K562 (cell line): Measurements from ENCODE around the gene ZNF672. TPM values are rescaled to one million over a fixed set of nuclear protein-coding genes. Genes with fewer than 3 reads are reported as not detected.

Experiments
- ATF7 ChIP-seq: fragments of 450-650 bp; IDR thresholded peaks from 2 replicates; pipeline ENCODE4 v1.7.1; 2014; ENCODE audit warnings: mild to moderate bottlenecking, moderate library complexity
- CBX1 ChIP-seq: sonication (generic); IDR thresholded peaks from 2 replicates; pipeline ENCODE4 v1.6.1; 2016; ENCODE audit warnings: antibody characterized with exemption, low read depth, mild to moderate bottlenecking
- ELK1 ChIP-seq: sonication (generic); formaldehyde crosslinking; IDR thresholded peaks from 2 replicates; pipeline ENCODE4 v1.8.1; 2022; ENCODE audit warnings: missing genetic modification reagents
- FIP1L1 ChIP-seq: fragments of 200-400 bp; formaldehyde crosslinking; IDR thresholded peaks from 2 replicates; pipeline ENCODE4 v1.6.1; 2018; ENCODE audit warnings: mild to moderate bottlenecking, low read depth, low read length; ENCODE audit not compliant: poor library complexity, severe bottlenecking
- MCM2 ChIP-seq: fragments of 450-650 bp; IDR thresholded peaks from 2 replicates; pipeline ENCODE4 v1.6.1; 2017; ENCODE audit warnings: low read depth, mild to moderate bottlenecking
- NRF1 ChIP-seq, 2 experiments: fragments of 450-650 bp; IDR thresholded peaks in 1 of 2; conservative IDR thresholded peaks in 1 of 2; 2 replicates each; pipeline ENCODE4 v1.6.1; 2014; ENCODE audit warnings: mild to moderate bottlenecking in 2 of 2
- POLR2A ChIP-seq: fragments of 450-650 bp; conservative IDR thresholded peaks from 2 replicates; pipeline ENCODE4 v1.6.1; 2016
- ZBTB33 ChIP-seq: sonication (generic); formaldehyde crosslinking; IDR thresholded peaks from 2 replicates; pipeline ENCODE4 v1.8.1; 2023; ENCODE audit warnings: mild to moderate bottlenecking, missing genetic modification reagents
- ZFX ChIP-seq: sonication (generic); formaldehyde crosslinking; IDR thresholded peaks from 2 replicates; pipeline ENCODE4 v1.8.0; 2022; ENCODE audit warnings: mild to moderate bottlenecking, missing genetic modification reagents, moderate library complexity
- polyA plus RNA-seq, 8 experiments: library from polyadenylated mRNA; depleted of rRNA in 4 of 8; stranded (reverse) in 5 of 8; unstranded in 3 of 8; fragments of >200 nt; fragmentation: Nextera tagmentation in 2 of 8; fragmentation: Illumina TruSeq in 1 of 8; extraction: Ambion mirVana in 2 of 8; extraction: Trizol in 1 of 8; gene quantifications; 2 replicates each; pipeline versions ENCODE4 v1.2.1 to v1.2.3, GENCODE V29; 2011 to 2014; ENCODE audit warnings: inconsistent platforms in 1 of 8, missing spikeins in 1 of 8
- total RNA-seq, 7 experiments: library from RNA; depleted of rRNA in 6 of 7; stranded (reverse); fragments of >200 nt in 6 of 7; fragmentation: Illumina TruSeq in 2 of 7; extraction: Trizol in 2 of 7; gene quantifications; 2 replicates each; pipeline versions ENCODE4 v1.2.1 to v1.2.3, GENCODE V29; 2011 to 2021; ENCODE audit warnings: low replicate concordance in 1 of 7
- TF ChIP-seq, protein P1 (sequence below): fragments of 450-650 bp; IDR thresholded peaks from 2 replicates; pipeline ENCODE4 v1.6.1; 2016; ENCODE audit warnings: mild to moderate bottlenecking, moderate library complexity
- TF ChIP-seq, protein P2 (sequence below): sonication (generic); formaldehyde crosslinking; IDR thresholded peaks from 2 replicates; pipeline ENCODE4 v1.8.0; 2023; ENCODE audit warnings: mild to moderate bottlenecking, missing genetic modification reagents

ZNF672 gene
- total and polyA plus RNA-seq, 9 of the 15 experiments (the other 6 are each of a cell fraction or from before 2014, with no cell fraction given) = 1.9 to 57.9 (median 24.1) TPM

DNA sequence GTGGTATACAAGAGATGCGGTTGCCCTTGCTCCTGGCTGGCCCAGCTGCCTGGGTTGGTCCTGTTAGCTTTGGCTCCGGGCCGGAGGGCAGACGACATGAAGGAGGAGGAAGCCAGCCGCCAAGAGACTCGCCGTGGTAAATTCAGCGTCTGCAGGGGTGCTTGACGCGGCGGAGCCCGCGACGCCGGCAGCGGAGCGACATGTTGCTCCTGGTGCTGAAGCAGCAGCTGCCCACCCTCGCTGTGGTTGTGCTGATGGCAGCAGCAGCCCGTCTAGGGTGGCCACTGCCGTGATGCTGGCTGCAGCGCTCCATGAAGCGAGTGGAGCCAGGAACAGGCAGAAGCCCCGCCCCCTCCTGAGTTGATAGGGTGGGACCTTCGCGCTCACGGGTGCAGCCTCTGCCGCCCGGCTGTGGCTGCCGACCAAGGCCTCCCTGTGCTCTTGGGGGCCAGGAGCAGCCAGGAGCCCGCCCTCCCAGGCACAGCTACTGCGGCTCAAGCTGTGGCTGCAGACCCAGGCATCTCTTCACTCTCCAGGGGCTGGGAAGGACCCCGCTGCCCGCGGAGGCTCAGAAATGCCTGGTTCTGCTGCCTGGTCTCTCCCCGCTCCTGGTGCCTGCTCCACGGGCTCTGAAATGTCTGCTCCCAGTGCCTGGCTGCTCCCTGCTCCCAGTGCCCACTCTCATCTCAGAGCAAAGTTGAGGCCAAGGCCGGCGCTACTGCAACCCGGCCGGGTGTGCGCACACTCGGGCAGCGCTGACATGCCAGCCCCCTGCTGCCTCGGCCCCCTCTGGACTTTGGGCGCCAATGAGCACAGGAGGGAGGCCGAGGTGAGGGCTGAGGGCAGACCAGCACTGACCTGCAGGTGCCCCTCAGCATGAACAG is 25.2 kb downstream of the ZNF672 start (continued):
- TF ChIP-seq, protein P1, sequence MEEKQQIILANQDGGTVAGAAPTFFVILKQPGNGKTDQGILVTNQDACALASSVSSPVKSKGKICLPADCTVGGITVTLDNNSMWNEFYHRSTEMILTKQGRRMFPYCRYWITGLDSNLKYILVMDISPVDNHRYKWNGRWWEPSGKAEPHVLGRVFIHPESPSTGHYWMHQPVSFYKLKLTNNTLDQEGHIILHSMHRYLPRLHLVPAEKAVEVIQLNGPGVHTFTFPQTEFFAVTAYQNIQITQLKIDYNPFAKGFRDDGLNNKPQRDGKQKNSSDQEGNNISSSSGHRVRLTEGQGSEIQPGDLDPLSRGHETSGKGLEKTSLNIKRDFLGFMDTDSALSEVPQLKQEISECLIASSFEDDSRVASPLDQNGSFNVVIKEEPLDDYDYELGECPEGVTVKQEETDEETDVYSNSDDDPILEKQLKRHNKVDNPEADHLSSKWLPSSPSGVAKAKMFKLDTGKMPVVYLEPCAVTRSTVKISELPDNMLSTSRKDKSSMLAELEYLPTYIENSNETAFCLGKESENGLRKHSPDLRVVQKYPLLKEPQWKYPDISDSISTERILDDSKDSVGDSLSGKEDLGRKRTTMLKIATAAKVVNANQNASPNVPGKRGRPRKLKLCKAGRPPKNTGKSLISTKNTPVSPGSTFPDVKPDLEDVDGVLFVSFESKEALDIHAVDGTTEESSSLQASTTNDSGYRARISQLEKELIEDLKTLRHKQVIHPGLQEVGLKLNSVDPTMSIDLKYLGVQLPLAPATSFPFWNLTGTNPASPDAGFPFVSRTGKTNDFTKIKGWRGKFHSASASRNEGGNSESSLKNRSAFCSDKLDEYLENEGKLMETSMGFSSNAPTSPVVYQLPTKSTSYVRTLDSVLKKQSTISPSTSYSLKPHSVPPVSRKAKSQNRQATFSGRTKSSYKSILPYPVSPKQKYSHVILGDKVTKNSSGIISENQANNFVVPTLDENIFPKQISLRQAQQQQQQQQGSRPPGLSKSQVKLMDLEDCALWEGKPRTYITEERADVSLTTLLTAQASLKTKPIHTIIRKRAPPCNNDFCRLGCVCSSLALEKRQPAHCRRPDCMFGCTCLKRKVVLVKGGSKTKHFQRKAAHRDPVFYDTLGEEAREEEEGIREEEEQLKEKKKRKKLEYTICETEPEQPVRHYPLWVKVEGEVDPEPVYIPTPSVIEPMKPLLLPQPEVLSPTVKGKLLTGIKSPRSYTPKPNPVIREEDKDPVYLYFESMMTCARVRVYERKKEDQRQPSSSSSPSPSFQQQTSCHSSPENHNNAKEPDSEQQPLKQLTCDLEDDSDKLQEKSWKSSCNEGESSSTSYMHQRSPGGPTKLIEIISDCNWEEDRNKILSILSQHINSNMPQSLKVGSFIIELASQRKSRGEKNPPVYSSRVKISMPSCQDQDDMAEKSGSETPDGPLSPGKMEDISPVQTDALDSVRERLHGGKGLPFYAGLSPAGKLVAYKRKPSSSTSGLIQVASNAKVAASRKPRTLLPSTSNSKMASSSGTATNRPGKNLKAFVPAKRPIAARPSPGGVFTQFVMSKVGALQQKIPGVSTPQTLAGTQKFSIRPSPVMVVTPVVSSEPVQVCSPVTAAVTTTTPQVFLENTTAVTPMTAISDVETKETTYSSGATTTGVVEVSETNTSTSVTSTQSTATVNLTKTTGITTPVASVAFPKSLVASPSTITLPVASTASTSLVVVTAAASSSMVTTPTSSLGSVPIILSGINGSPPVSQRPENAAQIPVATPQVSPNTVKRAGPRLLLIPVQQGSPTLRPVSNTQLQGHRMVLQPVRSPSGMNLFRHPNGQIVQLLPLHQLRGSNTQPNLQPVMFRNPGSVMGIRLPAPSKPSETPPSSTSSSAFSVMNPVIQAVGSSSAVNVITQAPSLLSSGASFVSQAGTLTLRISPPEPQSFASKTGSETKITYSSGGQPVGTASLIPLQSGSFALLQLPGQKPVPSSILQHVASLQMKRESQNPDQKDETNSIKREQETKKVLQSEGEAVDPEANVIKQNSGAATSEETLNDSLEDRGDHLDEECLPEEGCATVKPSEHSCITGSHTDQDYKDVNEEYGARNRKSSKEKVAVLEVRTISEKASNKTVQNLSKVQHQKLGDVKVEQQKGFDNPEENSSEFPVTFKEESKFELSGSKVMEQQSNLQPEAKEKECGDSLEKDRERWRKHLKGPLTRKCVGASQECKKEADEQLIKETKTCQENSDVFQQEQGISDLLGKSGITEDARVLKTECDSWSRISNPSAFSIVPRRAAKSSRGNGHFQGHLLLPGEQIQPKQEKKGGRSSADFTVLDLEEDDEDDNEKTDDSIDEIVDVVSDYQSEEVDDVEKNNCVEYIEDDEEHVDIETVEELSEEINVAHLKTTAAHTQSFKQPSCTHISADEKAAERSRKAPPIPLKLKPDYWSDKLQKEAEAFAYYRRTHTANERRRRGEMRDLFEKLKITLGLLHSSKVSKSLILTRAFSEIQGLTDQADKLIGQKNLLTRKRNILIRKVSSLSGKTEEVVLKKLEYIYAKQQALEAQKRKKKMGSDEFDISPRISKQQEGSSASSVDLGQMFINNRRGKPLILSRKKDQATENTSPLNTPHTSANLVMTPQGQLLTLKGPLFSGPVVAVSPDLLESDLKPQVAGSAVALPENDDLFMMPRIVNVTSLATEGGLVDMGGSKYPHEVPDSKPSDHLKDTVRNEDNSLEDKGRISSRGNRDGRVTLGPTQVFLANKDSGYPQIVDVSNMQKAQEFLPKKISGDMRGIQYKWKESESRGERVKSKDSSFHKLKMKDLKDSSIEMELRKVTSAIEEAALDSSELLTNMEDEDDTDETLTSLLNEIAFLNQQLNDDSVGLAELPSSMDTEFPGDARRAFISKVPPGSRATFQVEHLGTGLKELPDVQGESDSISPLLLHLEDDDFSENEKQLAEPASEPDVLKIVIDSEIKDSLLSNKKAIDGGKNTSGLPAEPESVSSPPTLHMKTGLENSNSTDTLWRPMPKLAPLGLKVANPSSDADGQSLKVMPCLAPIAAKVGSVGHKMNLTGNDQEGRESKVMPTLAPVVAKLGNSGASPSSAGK = 0 out of 2 replicates have a peak, but pooled peaks have one; percentile 19
- peak; percentile 33; the same call in 1 of the 2 replicates for TF ChIP-seq ATF7
- peak; percentile 60 for TF ChIP-seq FIP1L1
- TF ChIP-seq, protein P2, sequence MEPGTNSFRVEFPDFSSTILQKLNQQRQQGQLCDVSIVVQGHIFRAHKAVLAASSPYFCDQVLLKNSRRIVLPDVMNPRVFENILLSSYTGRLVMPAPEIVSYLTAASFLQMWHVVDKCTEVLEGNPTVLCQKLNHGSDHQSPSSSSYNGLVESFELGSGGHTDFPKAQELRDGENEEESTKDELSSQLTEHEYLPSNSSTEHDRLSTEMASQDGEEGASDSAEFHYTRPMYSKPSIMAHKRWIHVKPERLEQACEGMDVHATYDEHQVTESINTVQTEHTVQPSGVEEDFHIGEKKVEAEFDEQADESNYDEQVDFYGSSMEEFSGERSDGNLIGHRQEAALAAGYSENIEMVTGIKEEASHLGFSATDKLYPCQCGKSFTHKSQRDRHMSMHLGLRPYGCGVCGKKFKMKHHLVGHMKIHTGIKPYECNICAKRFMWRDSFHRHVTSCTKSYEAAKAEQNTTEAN (CRISPR knock-in tag) = no peak
- no peak for TF ChIP-seq ELK1
- no peak for TF ChIP-seq MCM2
- peak; percentile 87 for TF ChIP-seq ZBTB33
- TF ChIP-seq ZFX (CRISPR knock-in tag) = peak; percentile 57
- TF ChIP-seq CBX1 = no peak
- TF ChIP-seq NRF1 (conservative IDR thresholded peaks at IDR 0.05 in 1 of 2, IDR thresholded peaks at IDR 0.05 in 1 of 2) = peak; percentile 33 to 48; a peak in 2 of 4 replicates
- TF ChIP-seq POLR2A = peak; percentile 61
